Loucy (cell line): Measurements from ENCODE around the gene SMS.

Source experiments
- CTCF ChIP-seq: fragments of 200-600 bp; sonication (generic); conservative IDR thresholded peaks from 2 replicates; pipeline ENCODE4 v1.5.1; 2014; ENCODE audit warnings: mild to moderate bottlenecking, antibody characterized with exemption, low read length
- EZH2phosphoT487 ChIP-seq: fragments of 200-600 bp; IDR thresholded peaks from 2 replicates; pipeline ENCODE4 v1.6.1; 2018; ENCODE audit warnings: antibody characterized with exemption, mild to moderate bottlenecking, moderate library complexity, borderline replicate concordance

GRCh38 chrX:22025751-22026150, 85.2 kb downstream of the SMS start:
- TF ChIP-seq CTCF (no peak), EZH2phosphoT487 (no peak)
